ENCODE measurements around the gene KIF3C. TPM values are rescaled to one million over a fixed set of nuclear protein-coding genes. Genes with fewer than 3 reads are reported as not detected.

The KIF3C gene
- total RNA-seq, 1 donor, result 11.8 TPM

GRCh38 chr2:25951071-25951547 lies 31.2 kb downstream of the KIF3C start:
- H3K4me3 ChIP-seq (ENCODE audit: low read depth, low read length), result no peak overlapping the region
- TF ChIP-seq CTCF (IDR thresholded peaks at IDR 0.05; ENCODE audit: insufficient read depth, low read length), result peak; percentile 90

GRCh38 chr2:25948437-25948836 lies 33.9 kb downstream of the KIF3C start:
- no peak for TF ChIP-seq CTCF (IDR thresholded peaks at IDR 0.05; ENCODE audit: insufficient read depth, low read length)
- H3K4me3 ChIP-seq (ENCODE audit: low read depth, low read length), result no peak overlapping the region
- no peak for DNase-seq (ENCODE audit: low read depth)

More at GRCh38 chr2:25951071-25951547, 31.2 kb downstream of the KIF3C start:
- DNase-seq (ENCODE audit: low read depth), result peak; percentile 85

GRCh38 chr2:25941042-25941441 lies 41.3 kb downstream of the KIF3C start:
- DNase-seq (ENCODE audit: low read depth), result no peak
- TF ChIP-seq CTCF (IDR thresholded peaks at IDR 0.05; ENCODE audit: insufficient read depth, low read length), result no peak
- H3K4me3 ChIP-seq (ENCODE audit: low read depth, low read length), result no peak overlapping the region

- no peak overlapping the region for H3K4me3 ChIP-seq (ENCODE audit: low read depth, low read length)
- no peak for DNase-seq (ENCODE audit: low read depth)
- TF ChIP-seq CTCF (IDR thresholded peaks at IDR 0.05; ENCODE audit: insufficient read depth, low read length), result no peak
Observed at GRCh38 chr2:25939257-25939668, 43.0 kb downstream of the KIF3C start.

- no peak for TF ChIP-seq CTCF (IDR thresholded peaks at IDR 0.05; ENCODE audit: insufficient read depth, low read length)
- DNase-seq (ENCODE audit: low read depth), result no peak
- no peak overlapping the region for H3K4me3 ChIP-seq (ENCODE audit: low read depth, low read length)
Observed at GRCh38 chr2:25938345-25938744, 44.0 kb downstream of the KIF3C start.

GRCh38 chr2:25936889-25937545 lies 45.3 kb downstream of the KIF3C start:
- TF ChIP-seq CTCF (IDR thresholded peaks at IDR 0.05; ENCODE audit: insufficient read depth, low read length), result no peak
- no peak overlapping the region for H3K4me3 ChIP-seq (ENCODE audit: low read depth, low read length)
- no peak for DNase-seq (ENCODE audit: low read depth)

GRCh38 chr2:25933622-25934021 lies 48.7 kb downstream of the KIF3C start:
- no peak for TF ChIP-seq CTCF (IDR thresholded peaks at IDR 0.05; ENCODE audit: insufficient read depth, low read length)
- no peak for DNase-seq (ENCODE audit: low read depth)
- H3K4me3 ChIP-seq (ENCODE audit: low read depth, low read length), result no peak overlapping the region

All from fibroblast of the aortic adventitia (primary cell).